ENCODE results near the gene FOXP1. TPM values are rescaled to one million over a fixed set of nuclear protein-coding genes. Genes with fewer than 3 reads are reported as not detected.
A peak's percentile ranks its signal among the peaks of the same experiment; 100 is the strongest.

Gene FOXP1
- total and polyA plus RNA-seq, 2 experiments from 2014 or later = 37.4 to 59.9 TPM

- Histone ChIP-seq H3K9me2 (ENCODE audit: insufficient read depth) (no peaks in the 10 kb centered on the region), H3K9me3 (ENCODE audit: low read depth) (no peaks in the 10 kb centered on the region), H3K27ac (peak overlapping the region; percentile 90; the same call in 1 of the 2 replicates), H3F3A (ENCODE audit: insufficient read depth) (peaks cover 44% of the 10 kb centered on the region), H3K4me3 (no peak overlapping the region), H3K9ac (peak overlapping the region; percentile 90; the same call in 1 of the 2 replicates), H2AFZ (no peak overlapping the region), H3K4me2 (ENCODE audit: unreplicated experiment) (peak overlapping the region; percentile 86), H3K36me3 (ENCODE audit: low read depth) (no peaks in the 10 kb centered on the region), H4K20me1 (ENCODE audit: insufficient read depth) (no peaks in the 10 kb centered on the region), H3K79me2 (ENCODE audit: insufficient read depth) (peaks cover 46% of the 10 kb centered on the region), H3K4me1 (ENCODE audit: insufficient read depth) (peaks cover 39% of the 10 kb centered on the region), H3K27me3 (replicated peaks; ENCODE audit: insufficient read depth) (no peaks in the 10 kb centered on the region)
- in situ Hi-C loops (cut with MboI) = no loop called here
- TF ChIP-seq EZH2 (IDR thresholded peaks at IDR 0.05; ENCODE audit: insufficient read depth, poor library complexity, severe bottlenecking) (no peak), EZH2phosphoT487 (IDR thresholded peaks at IDR 0.05; ENCODE audit: insufficient read depth, low read depth) (no peak)
- 69 to 74% methylated on average over 6 of the region's 6 CpGs for WGBS, 2 experiments (ENCODE audit: low coverage in 1 of 2, low lambda C conversion rate in 2 of 2, missing lambda C conversion rate in 2 of 2)
- no peak for DNase-seq
Observed at GRCh38 chr3:71066356-71066755, 517.2 kb downstream of the FOXP1 start.

GRCh38 chr3:71065764-71066013 lies 517.8 kb downstream of the FOXP1 start:
- Histone ChIP-seq H3K27ac (peak overlapping the region; percentile 90), H3F3A (ENCODE audit: insufficient read depth) (peaks cover 50% of the 10 kb centered on the region), H3K79me2 (ENCODE audit: insufficient read depth) (peaks cover 53% of the 10 kb centered on the region), H3K9ac (peak overlapping the region; percentile 90), H2AFZ (peak overlapping the region; percentile 87), H3K9me3 (ENCODE audit: low read depth) (no peaks in the 10 kb centered on the region), H3K4me2 (ENCODE audit: unreplicated experiment) (peak overlapping the region; percentile 86), H3K27me3 (replicated peaks; ENCODE audit: insufficient read depth) (no peaks in the 10 kb centered on the region), H4K20me1 (ENCODE audit: insufficient read depth) (no peaks in the 10 kb centered on the region), H3K4me1 (ENCODE audit: insufficient read depth) (peaks cover 40% of the 10 kb centered on the region), H3K4me3 (peak overlapping the region; percentile 84), H3K36me3 (ENCODE audit: low read depth) (no peaks in the 10 kb centered on the region), H3K9me2 (ENCODE audit: insufficient read depth) (no peaks in the 10 kb centered on the region)
- 45 to 49% methylated on average over 4 of the region's 4 CpGs for whole genome bisulfite sequencing, 2 experiments (ENCODE audit: low coverage in 1 of 2, low lambda C conversion rate in 2 of 2, missing lambda C conversion rate in 2 of 2)
- no peak for DNase-seq
- in situ Hi-C loops (cut with MboI) = no loop called here
- TF ChIP-seq EZH2phosphoT487 (IDR thresholded peaks at IDR 0.05; ENCODE audit: insufficient read depth, low read depth) (no peak), EZH2 (IDR thresholded peaks at IDR 0.05; ENCODE audit: insufficient read depth, poor library complexity, severe bottlenecking) (no peak)

- H3K79me2 ChIP-seq (ENCODE audit: insufficient read depth) = peaks cover 58% of the 10 kb centered on the region
- TF ChIP-seq EZH2 (IDR thresholded peaks at IDR 0.05; ENCODE audit: insufficient read depth, poor library complexity, severe bottlenecking) (no peak), EZH2phosphoT487 (IDR thresholded peaks at IDR 0.05; ENCODE audit: insufficient read depth, low read depth) (no peak)
- H3K27ac ChIP-seq = peak overlapping the region; percentile 90
- no peaks in the 10 kb centered on the region for H3K27me3 ChIP-seq (replicated peaks; ENCODE audit: insufficient read depth)
- H2AFZ ChIP-seq = peak overlapping the region; percentile 87
- no peaks in the 10 kb centered on the region for H3K9me2 ChIP-seq (ENCODE audit: insufficient read depth)
- H3K4me3 ChIP-seq = peak overlapping the region; percentile 84
- H3K9ac ChIP-seq = peak overlapping the region; percentile 90
- H3K9me3 ChIP-seq (ENCODE audit: low read depth) = no peaks in the 10 kb centered on the region
- peaks cover 51% of the 10 kb centered on the region for H3F3A ChIP-seq (ENCODE audit: insufficient read depth)
- no peaks in the 10 kb centered on the region for H3K36me3 ChIP-seq (ENCODE audit: low read depth)
- DNase-seq = peak; percentile 68
- no peaks in the 10 kb centered on the region for H4K20me1 ChIP-seq (ENCODE audit: insufficient read depth)
- peaks cover 40% of the 10 kb centered on the region for H3K4me1 ChIP-seq (ENCODE audit: insufficient read depth)
- in situ Hi-C loops (cut with MboI) = no loop called here
- WGBS, 2 experiments (ENCODE audit: low coverage in 1 of 2, low lambda C conversion rate in 2 of 2, missing lambda C conversion rate in 2 of 2) = 0 to 1% methylated on average over 31 to 56 of the region's 85 CpGs
- peak overlapping the region; percentile 86 for H3K4me2 ChIP-seq (ENCODE audit: unreplicated experiment)
Observed at GRCh38 chr3:71064956-71065763, 518.4 kb downstream of the FOXP1 start.

- Histone ChIP-seq H3K4me2 (ENCODE audit: unreplicated experiment) (peak overlapping the region; percentile 98), H3K9me2 (ENCODE audit: insufficient read depth) (no peaks in the 10 kb centered on the region), H4K20me1 (ENCODE audit: insufficient read depth) (no peaks in the 10 kb centered on the region), H3K4me1 (ENCODE audit: insufficient read depth) (peaks cover 42% of the 10 kb centered on the region), H3F3A (ENCODE audit: insufficient read depth) (peaks cover 51% of the 10 kb centered on the region), H2AFZ (peak overlapping the region; percentile 64), H3K79me2 (ENCODE audit: insufficient read depth) (peaks cover 65% of the 10 kb centered on the region), H3K36me3 (ENCODE audit: low read depth) (no peaks in the 10 kb centered on the region), H3K9ac (peak overlapping the region; percentile 88), H3K27me3 (replicated peaks; ENCODE audit: insufficient read depth) (no peaks in the 10 kb centered on the region), H3K27ac (peak overlapping the region; percentile 84), H3K4me3 (peak overlapping the region; percentile 90), H3K9me3 (ENCODE audit: low read depth) (no peaks in the 10 kb centered on the region)
- in situ Hi-C loops (cut with MboI) = no loop called here
- TF ChIP-seq EZH2 (IDR thresholded peaks at IDR 0.05; ENCODE audit: insufficient read depth, poor library complexity, severe bottlenecking) (no peak), EZH2phosphoT487 (IDR thresholded peaks at IDR 0.05; ENCODE audit: insufficient read depth, low read depth) (no peak)
- DNase-seq = peak; percentile 80
- 1 to 2% methylated on average over 22 to 42 of the region's 46 CpGs for WGBS, 2 experiments (ENCODE audit: low coverage in 1 of 2, low lambda C conversion rate in 2 of 2, missing lambda C conversion rate in 2 of 2)
Observed at GRCh38 chr3:71064291-71064955, 519.1 kb downstream of the FOXP1 start.
